K562 (cell line): ENCODE data around the gene LEPR. TPM values are rescaled to one million over a fixed set of nuclear protein-coding genes. Genes with fewer than 3 reads are reported as not detected.

Experiments
- CREB3 ChIP-seq: fragments of 450-650 bp; conservative IDR thresholded peaks from 2 replicates; pipeline ENCODE4 v1.6.1; 2016; ENCODE audit warnings: missing genetic modification characterization, low read depth, mild to moderate bottlenecking, missing compliant biosample characterization, moderate library complexity
- CREM ChIP-seq: IDR thresholded peaks from 2 replicates; pipeline ENCODE4 v1.6.1; 2014; ENCODE audit warnings: antibody characterized with exemption, low read depth
- CUX1 ChIP-seq: fragments of 200-800 bp; sonication (Bioruptor generic); IDR thresholded peaks from 2 replicates; pipeline ENCODE4 v1.6.1; 2016; ENCODE audit warnings: missing genetic modification characterization, missing compliant biosample characterization
- ELF2 ChIP-seq: fragments of 250-450 bp; sonication (Bioruptor Pico); IDR thresholded peaks from 2 replicates; pipeline ENCODE4 v1.5.0; 2021; ENCODE audit warnings: mild to moderate bottlenecking
- FOXK1 ChIP-seq: sonication (generic); formaldehyde crosslinking; IDR thresholded peaks from 2 replicates; pipeline ENCODE4 v1.8.0; 2022; ENCODE audit warnings: missing genetic modification reagents, mild to moderate bottlenecking, borderline replicate concordance
- POLR3G ChIP-seq: IDR thresholded peaks from 2 replicates; pipeline ENCODE4 v1.6.1; 2011; ENCODE audit not compliant: insufficient read length, insufficient replicate concordance; ENCODE audit errors: extremely low read depth
- RBM39 ChIP-seq: fragments of 200-400 bp; formaldehyde crosslinking; optimal IDR thresholded peaks from 2 replicates; pipeline ENCODE3; 2018; ENCODE audit warnings: low read depth, low read length
- SAFB2 ChIP-seq: fragments of 200-400 bp; formaldehyde crosslinking; IDR thresholded peaks from 2 replicates; pipeline ENCODE4 v1.6.1; 2018; ENCODE audit warnings: borderline replicate concordance, low read length, low read depth, moderate library complexity; ENCODE audit not compliant: severe bottlenecking
- TCF15 ChIP-seq: fragments of 250-450 bp; sonication (Bioruptor Pico); IDR thresholded peaks from 2 replicates; pipeline ENCODE4 v1.8.0; 2022; ENCODE audit warnings: moderate library complexity, mild to moderate bottlenecking, inconsistent platforms
- TRIM25 ChIP-seq: fragments of 450-650 bp; IDR thresholded peaks from 2 replicates; pipeline ENCODE4 v1.7.0; 2016; ENCODE audit warnings: borderline replicate concordance
- ZBTB5 ChIP-seq: fragments of 450-650 bp; IDR thresholded peaks from 2 replicates; pipeline ENCODE4 v1.6.1; 2017; ENCODE audit warnings: antibody characterized with exemption
- ZKSCAN3 ChIP-seq: fragments of 250-450 bp; sonication (Bioruptor Pico); IDR thresholded peaks from 2 replicates; pipeline ENCODE4 v1.4.0; 2020
- ZNF133 ChIP-seq: fragments of 250-450 bp; sonication (Bioruptor Pico); IDR thresholded peaks from 2 replicates; pipeline ENCODE4 v1.4.0; 2020; ENCODE audit warnings: mild to moderate bottlenecking
- ZNF146 ChIP-seq: IDR thresholded peaks from one replicate; pipeline ENCODE4 v1.6.1; 2018; ENCODE audit warnings: missing compliant biosample characterization; ENCODE audit not compliant: unreplicated experiment
- ZNF175 ChIP-seq: fragments of 200-800 bp; sonication (Bioruptor generic); IDR thresholded peaks from 2 replicates; pipeline ENCODE4 v1.6.1; 2016; ENCODE audit warnings: low read depth, mild to moderate bottlenecking, missing genetic modification characterization, missing compliant biosample characterization
- ZNF655 ChIP-seq: fragments of 250-450 bp; sonication (Bioruptor Pico); IDR thresholded peaks from 2 replicates; pipeline ENCODE4 v1.5.0; 2021
- polyA plus RNA-seq, 8 experiments: library from polyadenylated mRNA; depleted of rRNA in 4 of 8; stranded (reverse) in 5 of 8; unstranded in 3 of 8; fragments of >200 nt; fragmentation: Nextera tagmentation in 2 of 8; fragmentation: Illumina TruSeq in 1 of 8; extraction: Ambion mirVana in 2 of 8; extraction: Trizol in 1 of 8; gene quantifications; 2 replicates each; pipeline versions ENCODE4 v1.2.1 to v1.2.3, GENCODE V29; 2011 to 2014; ENCODE audit warnings: inconsistent platforms in 1 of 8, missing spikeins in 1 of 8
- total RNA-seq, 7 experiments: library from RNA; depleted of rRNA in 6 of 7; stranded (reverse); fragments of >200 nt in 6 of 7; fragmentation: Illumina TruSeq in 2 of 7; extraction: Trizol in 2 of 7; gene quantifications; 2 replicates each; pipeline versions ENCODE4 v1.2.1 to v1.2.3, GENCODE V29; 2011 to 2021; ENCODE audit warnings: low replicate concordance in 1 of 7

Gene LEPR
- total and polyA plus RNA-seq, 9 of the 15 experiments (the other 6 are each of a cell fraction or from before 2014, with no cell fraction given), result 12.2 to 111 (median 43.1) TPM

GRCh38 chr1:65423884-65424572, 3.6 kb downstream of the LEPR start (continued):
- TF ChIP-seq CUX1 (CRISPR knock-in tag), result no peak
- no peak for TF ChIP-seq RBM39
- TF ChIP-seq CREM, result no peak
- no peak for TF ChIP-seq ZNF133 (CRISPR knock-in tag)
- no peak for TF ChIP-seq ZNF655 (CRISPR knock-in tag)
- no peak for TF ChIP-seq TCF15
- TF ChIP-seq SAFB2, result no peak
- no peak for TF ChIP-seq FOXK1 (CRISPR knock-in tag)
- TF ChIP-seq ZBTB5, result no peak
- TF ChIP-seq TRIM25, result no peak
- no peak for TF ChIP-seq ZKSCAN3 (CRISPR knock-in tag)
- no peak for TF ChIP-seq ZNF175 (CRISPR knock-in tag)
- no peak for TF ChIP-seq POLR3G
- TF ChIP-seq CREB3 (tag), result no peak
- no peak for TF ChIP-seq ZNF146
- TF ChIP-seq ELF2 (CRISPR knock-in tag), result no peak
